Left kidney (tissue), 2 donors: ENCODE results near the gene FYTTD1. TPM values are rescaled to one million over a fixed set of nuclear protein-coding genes. Genes with fewer than 3 reads are reported as not detected.

ENCODE experiments used
- DNase-seq: peaks from one replicate; pipeline ENCODE4 v3.0.0-alpha.2; 2013
- polyA plus RNA-seq: library from polyadenylated mRNA; unstranded; fragments of 120-200 nt; gene quantifications from one replicate; pipeline ENCODE4 v1.2.1, GENCODE V29; 2013; ENCODE audit not compliant: insufficient read length

Gene FYTTD1
- polyA plus RNA-seq, 1 donor, result 117 TPM

- DNase-seq, result peak; percentile 88
These were observed 41.6 kb downstream of the FYTTD1 start, which contains the start of gene LRCH3 for GRCh38 chr3:197791113-197791891. LRCH3 (plus strand) TSS chr3:197791254; CDS start chr3:197791279, 25 bp downstream.

DNA sequence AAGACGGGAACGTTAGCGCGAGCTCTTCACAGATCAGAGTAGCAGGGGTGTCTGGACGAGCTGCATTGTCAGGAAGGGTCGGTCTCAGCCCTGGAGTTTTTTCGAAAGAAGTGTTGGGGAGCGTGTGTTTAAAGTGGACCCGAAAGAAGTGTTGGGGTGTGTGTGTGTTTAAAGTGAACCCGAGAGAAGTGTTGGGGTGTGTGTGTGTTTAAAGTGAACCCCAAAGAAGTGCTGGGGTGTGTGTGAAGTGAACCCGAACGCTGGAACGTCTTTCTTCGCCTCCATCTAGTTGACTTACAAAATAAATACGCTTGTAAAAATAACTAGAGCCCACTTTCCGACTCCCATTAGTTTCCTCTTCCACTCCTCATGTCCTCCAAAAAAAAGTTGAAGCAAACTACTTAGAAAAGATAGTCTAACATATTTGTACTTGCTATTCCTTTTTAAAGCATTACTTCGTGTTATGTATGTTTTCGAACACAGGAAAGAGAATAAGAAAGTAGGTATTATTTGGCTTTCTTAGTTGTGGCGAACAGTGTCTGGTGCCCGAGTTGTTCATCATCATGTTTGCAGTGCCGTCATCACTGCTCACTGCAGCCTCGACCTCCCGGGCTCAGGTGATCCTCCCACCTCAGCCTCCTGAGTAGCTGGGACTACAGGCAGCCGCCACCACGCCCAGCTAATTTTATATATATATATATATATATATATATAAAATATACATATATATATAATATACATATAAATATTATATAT lies 42.4 kb downstream of the FYTTD1 start:
- DNase-seq, result peak; percentile 34

GRCh38 chr3:197793247-197793646 lies 43.6 kb downstream of the FYTTD1 start:
- no peak for DNase-seq

DNA sequence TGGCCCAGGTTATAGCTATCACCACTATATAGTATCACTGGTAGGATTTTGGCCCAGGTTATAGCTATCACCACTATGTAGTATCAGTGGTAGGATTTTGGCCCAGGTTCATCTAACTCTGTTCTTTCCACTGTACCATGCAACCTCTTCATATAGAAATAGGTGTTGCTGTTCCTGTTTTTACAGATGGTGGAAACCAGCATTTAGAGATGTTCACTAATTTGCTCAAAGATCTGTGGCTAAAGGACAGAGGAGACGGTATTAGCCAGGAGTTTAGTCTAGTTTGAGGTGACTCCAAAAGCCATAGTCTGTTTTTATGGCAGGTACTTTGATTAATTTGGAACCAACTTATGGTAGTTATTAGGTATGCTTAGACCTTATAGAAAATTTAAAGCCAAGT lies 44.4 kb downstream of the FYTTD1 start:
- no peak for DNase-seq

DNA sequence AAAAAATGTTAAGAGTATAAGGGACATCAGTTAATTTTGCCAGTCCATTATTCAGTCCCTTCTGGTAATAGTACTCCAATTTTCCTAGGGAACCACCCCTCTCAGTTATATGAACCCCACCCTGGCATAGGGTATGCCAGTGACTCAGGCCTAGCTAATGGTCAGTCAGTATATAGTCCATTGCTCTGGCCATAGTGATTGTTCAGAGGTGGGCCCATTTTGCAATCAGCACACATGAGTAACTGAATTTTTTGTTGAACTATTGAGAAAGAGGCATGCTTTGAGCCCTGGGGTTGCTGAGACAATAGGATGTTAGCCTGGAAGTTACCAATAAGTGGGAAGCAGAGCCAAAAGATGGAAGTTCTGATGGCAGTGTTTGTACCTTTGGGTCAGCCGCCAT lies 45.5 kb downstream of the FYTTD1 start:
- no peak for DNase-seq

GRCh38 chr3:197796087-197796486 lies 46.4 kb downstream of the FYTTD1 start:
- no peak for DNase-seq

- no peak for DNase-seq
These were observed 49.2 kb downstream of the FYTTD1 start for GRCh38 chr3:197798863-197799262.

GRCh38 chr3:197800379-197800778 lies 50.7 kb downstream of the FYTTD1 start:
- DNase-seq, result no peak

DNA sequence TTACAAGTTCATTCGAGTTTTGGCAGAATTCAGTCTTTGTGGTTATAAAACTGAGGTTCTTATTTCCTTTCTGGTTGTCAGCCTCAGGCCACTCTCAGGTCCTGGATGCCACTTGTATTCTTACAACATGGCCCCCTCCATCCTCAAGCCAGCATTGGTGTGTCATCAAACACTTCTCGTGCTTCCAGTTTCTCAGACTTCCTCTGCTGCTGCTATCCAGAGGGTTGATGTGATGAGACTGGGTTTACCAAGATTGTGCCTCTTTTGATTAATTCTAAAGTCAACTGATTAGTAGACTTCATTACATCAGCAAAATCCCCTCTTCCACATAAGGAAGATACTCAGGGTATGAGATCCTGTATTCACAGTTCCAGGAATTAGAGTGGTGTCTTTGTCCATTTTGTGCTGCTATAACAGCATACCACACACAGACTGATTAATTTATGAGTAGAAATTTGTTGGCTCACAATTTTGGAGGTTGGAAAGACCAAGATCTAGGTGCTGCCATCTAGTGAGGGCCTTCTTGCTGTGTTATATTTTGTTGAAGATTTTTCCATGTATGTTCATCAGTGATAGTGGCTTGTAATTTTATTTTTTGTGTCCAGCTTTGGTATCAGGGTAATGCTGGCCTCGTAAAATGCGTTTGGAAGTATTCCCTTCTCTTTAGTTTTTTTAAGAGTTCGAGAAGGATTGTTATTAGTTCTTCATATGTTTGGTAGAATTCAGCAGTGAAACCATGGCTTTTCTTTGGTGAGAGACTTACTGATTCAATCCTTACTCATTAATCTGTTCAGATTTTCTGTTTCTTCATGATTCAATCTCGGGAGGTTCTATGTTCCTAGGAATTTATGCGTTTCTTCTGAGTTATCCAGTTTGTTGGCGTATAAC lies 52.5 kb downstream of the FYTTD1 start:
- DNase-seq, result no peak

- DNase-seq, result no peak
These were observed 53.2 kb downstream of the FYTTD1 start for GRCh38 chr3:197802779-197803459.

GRCh38 chr3:197804511-197804910 lies 54.8 kb downstream of the FYTTD1 start:
- DNase-seq, result no peak

GRCh38 chr3:197807969-197808587 lies 58.4 kb downstream of the FYTTD1 start:
- DNase-seq, result no peak

GRCh38 chr3:197809356-197810020 lies 59.8 kb downstream of the FYTTD1 start:
- no peak for DNase-seq

DNA sequence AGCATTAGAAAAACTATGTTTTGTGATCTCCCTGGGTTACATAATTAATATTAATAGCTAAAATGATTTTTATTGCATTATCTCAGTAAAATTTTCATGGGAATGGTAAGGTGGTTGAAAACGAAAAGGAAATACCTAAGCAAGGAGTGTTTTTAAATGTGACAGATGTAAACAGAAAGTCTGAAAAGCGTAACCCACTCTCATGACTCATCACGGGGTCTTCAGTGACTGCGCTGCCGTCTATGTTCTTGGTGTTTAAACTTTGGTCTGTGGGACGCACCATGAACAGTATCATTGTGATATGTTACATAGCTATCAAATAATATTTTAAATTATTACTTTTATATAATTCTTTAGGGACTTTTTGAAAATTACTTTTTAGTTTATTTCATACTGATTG lies 61.2 kb downstream of the FYTTD1 start:
- no peak for DNase-seq

- no peak for DNase-seq
These were observed 61.7 kb downstream of the FYTTD1 start for GRCh38 chr3:197811343-197811742.

GRCh38 chr3:197814372-197814771 lies 64.7 kb downstream of the FYTTD1 start:
- DNase-seq, result no peak

- DNase-seq, result no peak
These were observed 71.1 kb downstream of the FYTTD1 start for GRCh38 chr3:197820550-197821335.

- no peak for DNase-seq
These were observed 79.8 kb downstream of the FYTTD1 start for GRCh38 chr3:197829397-197830045.

- no peak for DNase-seq
These were observed 80.8 kb downstream of the FYTTD1 start for GRCh38 chr3:197830308-197830966.
